SK-N-SH (cell line): ENCODE results near the gene CUL7. TPM values are rescaled to one million over a fixed set of nuclear protein-coding genes. Genes with fewer than 3 reads are reported as not detected.

Source experiments
- CTCF ChIA-PET: fragments of 300-600, 350-600 bp; formaldehyde crosslinking; extraction: SDS; loops from one replicate; lab custom pipeline; 2021; lab: Yijun Ruan, JAX
- POLR2A ChIA-PET: fragments of 350-600 bp; sonication (Branson Sonifier 250); formaldehyde crosslinking; extraction: SDS; loops from one replicate; lab custom pipeline; 2020; ENCODE audit warnings: antibody characterized with exemption, inconsistent platforms; lab: Yijun Ruan, JAX
- DNase-seq: peaks from one replicate; pipeline ENCODE4 v3.0.0; 2012
- H2AFZ ChIP-seq: fragments of 200-600 bp; sonication (generic); 2 replicates; pipeline ENCODE4 v1.8.1; 2016; ENCODE audit warnings: antibody characterized with exemption, mild to moderate bottlenecking, low read depth
- H3F3A ChIP-seq: fragments of 200-600 bp; sonication (generic); replicated peaks from 2 replicates; pipeline ENCODE3; 2016; ENCODE audit warnings: antibody characterized with exemption, mild to moderate bottlenecking; ENCODE audit not compliant: insufficient read depth
- H3K27ac ChIP-seq, 2 experiments: fragments of 200-500 bp in 1 of 2; fragments of 200-600 bp in 1 of 2; sonication (Bioruptor generic) in 1 of 2; sonication (generic), shearing (Covaris generic) in 1 of 2; 2 replicates each; pipeline versions ENCODE4 v1.5.1 to v1.6.1; 2014 to 2016; ENCODE audit warnings: low read depth in 2 of 2, inconsistent platforms in 1 of 2, low read length in 1 of 2, mild to moderate bottlenecking in 1 of 2, mixed read lengths in 1 of 2
- H3K27me3 ChIP-seq: fragments of 200-600 bp; sonication (generic), shearing (Covaris generic); 2 replicates; pipeline ENCODE4 v1.6.1; 2016; ENCODE audit warnings: mixed run types; ENCODE audit not compliant: insufficient read depth
- H3K36me3 ChIP-seq, 2 experiments: fragments of 200-500 bp in 1 of 2; fragments of 200-600 bp in 1 of 2; sonication (Bioruptor generic) in 1 of 2; sonication (generic) in 1 of 2; replicated peaks in 1 of 2; 2 replicates each; pipeline versions ENCODE3 to v1.5.1; 2014 to 2016; ENCODE audit warnings: low read length in 1 of 2, mild to moderate bottlenecking in 1 of 2; ENCODE audit not compliant: insufficient read depth in 2 of 2, control insufficient read depth in 1 of 2
- H3K4me1 ChIP-seq, 2 experiments: fragments of 200-500 bp in 1 of 2; fragments of 200-600 bp in 1 of 2; sonication (Bioruptor generic) in 1 of 2; sonication (generic), shearing (Covaris generic) in 1 of 2; 2 replicates each; pipeline versions ENCODE4 v1.5.1 to v1.6.1; 2014 to 2016; ENCODE audit warnings: low read depth in 1 of 2, low read length in 1 of 2, mixed run types in 1 of 2; ENCODE audit not compliant: insufficient read depth in 2 of 2, control insufficient read depth in 1 of 2
- H3K4me2 ChIP-seq: fragments of 200-600 bp; sonication (generic), shearing (Covaris generic); 2 replicates; pipeline ENCODE4 v1.6.1; 2017; ENCODE audit warnings: mixed run types
- H3K4me3 ChIP-seq, 2 experiments: fragments of 200-500 bp in 1 of 2; fragments of 200-600 bp in 1 of 2; sonication (Bioruptor generic) in 1 of 2; sonication (generic), shearing (Covaris generic) in 1 of 2; 2 replicates each; pipeline versions ENCODE4 v1.5.1 to v1.8.1; 2014 to 2016; ENCODE audit warnings: low read depth in 2 of 2, inconsistent platforms in 1 of 2, low read length in 1 of 2, mild to moderate bottlenecking in 1 of 2, mixed read lengths in 1 of 2, moderate library complexity in 1 of 2
- H3K79me2 ChIP-seq: fragments of 200-600 bp; sonication (generic); 2 replicates; pipeline ENCODE4 v1.8.1; 2017; ENCODE audit warnings: mild to moderate bottlenecking; ENCODE audit not compliant: insufficient read depth
- H3K9ac ChIP-seq: fragments of 200-600 bp; sonication (generic); 2 replicates; pipeline ENCODE4 v1.6.1; 2017; ENCODE audit warnings: mixed run types
- H3K9me2 ChIP-seq: fragments of 200-600 bp; sonication (generic); 2 replicates; pipeline ENCODE4 v1.6.1; 2017; ENCODE audit warnings: mixed run types
- H3K9me3 ChIP-seq: fragments of 200-600 bp; sonication (generic); 2 replicates; pipeline ENCODE4 v1.6.1; 2017; ENCODE audit warnings: mixed run types, mild to moderate bottlenecking, moderate library complexity
- H4K20me1 ChIP-seq: fragments of 200-600 bp; sonication (generic); 2 replicates; pipeline ENCODE4 v1.6.1; 2017; ENCODE audit warnings: mild to moderate bottlenecking, mixed run types; ENCODE audit not compliant: insufficient read depth
- CHD2 ChIP-seq: fragments of 150-350 bp; IDR thresholded peaks from 2 replicates; pipeline ENCODE4 v1.6.1; 2018; ENCODE audit warnings: low read length; ENCODE audit not compliant: partially characterized antibody
- FOSL2 ChIP-seq: IDR thresholded peaks from 2 replicates; pipeline ENCODE4 v1.4.0; 2012; ENCODE audit warnings: low read depth, mild to moderate bottlenecking, moderate library complexity, borderline replicate concordance
- GABPA ChIP-seq: IDR thresholded peaks from 2 replicates; pipeline ENCODE4 v1.4.0; 2012; ENCODE audit warnings: low read depth, mild to moderate bottlenecking
- IRF3 ChIP-seq: fragments of 150-350 bp; IDR thresholded peaks from 2 replicates; pipeline ENCODE4 v1.6.1; 2016; ENCODE audit warnings: mild to moderate bottlenecking, low read depth, low read length
- JUND ChIP-seq: IDR thresholded peaks from 2 replicates; pipeline ENCODE4 v1.4.0; 2012
- MEF2A ChIP-seq: IDR thresholded peaks from 2 replicates; pipeline ENCODE4 v1.4.0; 2012; ENCODE audit warnings: low read depth, borderline replicate concordance
- NFIC ChIP-seq: IDR thresholded peaks from 2 replicates; pipeline ENCODE4 v1.4.0; 2012; ENCODE audit warnings: borderline replicate concordance
- RAD21 ChIP-seq: IDR thresholded peaks from 2 replicates; pipeline ENCODE4 v1.6.1; 2012; ENCODE audit warnings: mild to moderate bottlenecking, low read length
- RCOR1 ChIP-seq: fragments of 150-350 bp; IDR thresholded peaks from 2 replicates; pipeline ENCODE4 v1.6.1; 2017; ENCODE audit warnings: antibody characterized with exemption, low read length
- REST ChIP-seq: IDR thresholded peaks from 2 replicates; pipeline ENCODE4 v1.6.1; 2012; ENCODE audit warnings: mild to moderate bottlenecking, low read depth, low read length, moderate library complexity
- RFX5 ChIP-seq: IDR thresholded peaks from 2 replicates; pipeline ENCODE4 v1.6.1; 2012; ENCODE audit warnings: mild to moderate bottlenecking, improper control_type of control experiment, low read length
- SIN3A ChIP-seq: IDR thresholded peaks from 2 replicates; pipeline ENCODE4 v1.6.1; 2012; ENCODE audit warnings: low read depth, mild to moderate bottlenecking, low read length, moderate library complexity, borderline replicate concordance
- SMC3 ChIP-seq: IDR thresholded peaks from 2 replicates; pipeline ENCODE4 v1.6.1; 2012; ENCODE audit warnings: low read depth, low read length, improper control_type of control experiment
- TAF1 ChIP-seq: IDR thresholded peaks from 2 replicates; pipeline ENCODE4 v1.6.1; 2012; ENCODE audit warnings: low read depth, mild to moderate bottlenecking, low read length, moderate library complexity, borderline replicate concordance
- TEAD4 ChIP-seq: IDR thresholded peaks from 2 replicates; pipeline ENCODE4 v1.4.0; 2012; ENCODE audit warnings: mild to moderate bottlenecking, borderline replicate concordance; ENCODE audit not compliant: insufficient read depth
- ZBTB33 ChIP-seq: IDR thresholded peaks from 2 replicates; pipeline ENCODE4 v1.4.0; 2012; ENCODE audit warnings: low read depth, borderline replicate concordance
- WGBS: methylation state at CpG from one replicate; pipeline ENCODE4 v1.1.6; 2017; ENCODE audit warnings: low lambda C conversion rate; 5-methylcytosine and 5-hydroxymethylcytosine counted together
- polyA plus RNA-seq, 3 experiments: library from polyadenylated mRNA; depleted of rRNA; stranded (reverse); fragments of >200 nt; gene quantifications; 2 replicates each; pipeline ENCODE4 v1.2.3, GENCODE V29; 2012
- TF ChIP-seq, protein P1 (sequence below): fragments of 200-600 bp; sonication (generic); IDR thresholded peaks from 2 replicates; pipeline ENCODE4 v1.6.1; 2017; ENCODE audit warnings: antibody characterized with exemption, mild to moderate bottlenecking, moderate library complexity

CUL7 gene
- polyA plus RNA-seq, 1 of the 3 experiments (the other 2 are of a cell fraction): 46.9 TPM

DNA sequence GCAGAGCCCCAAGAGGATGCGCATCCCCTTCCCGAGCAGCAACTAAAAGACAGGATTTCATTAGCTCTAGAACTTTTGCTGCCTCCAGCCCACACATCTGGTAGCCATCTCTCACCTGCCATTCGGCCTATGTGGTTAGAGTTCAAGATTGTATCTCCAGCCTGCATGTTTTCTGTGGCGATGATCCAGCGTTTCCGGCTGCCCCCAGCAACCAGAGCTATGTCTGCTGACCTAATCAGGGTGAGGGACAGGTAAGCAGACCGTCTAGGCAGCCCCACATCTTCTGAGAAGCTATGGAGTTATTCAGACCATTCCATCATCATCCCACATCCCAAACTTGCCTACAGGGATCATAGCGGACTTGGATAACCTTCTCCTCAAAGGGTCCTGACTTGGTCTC, 2.3 kb upstream of the CUL7 start:
- Histone ChIP-seq H3K36me3 (peaks cover 7 to 20% of the 10 kb centered on the region in 2 experiments), H3K27ac (no peak overlapping the region; a peak in 1 of 4 replicates), H3K4me2 (no peak overlapping the region), H3K4me1 (peaks cover 11 to 36% of the 10 kb centered on the region in 2 experiments), H3K9me2 (no peaks in the 10 kb centered on the region), H3K79me2 (peaks cover 65% of the 10 kb centered on the region), H3F3A (peaks cover 11% of the 10 kb centered on the region), H3K27me3 (no peaks in the 10 kb centered on the region), H3K9me3 (no peaks in the 10 kb centered on the region), H3K9ac (no peak overlapping the region), H3K4me3 (no peak overlapping the region), H2AFZ (no peak overlapping the region), H4K20me1 (no peaks in the 10 kb centered on the region)
- ChIA-PET CTCF (interaction anchor here (0.6 to 1.5 kb wide), 2 partner anchors 13 to 92 kb away, joined by 4 to 6 read pairs; no protein-coding TSS in a partner anchor), POLR2A (interaction anchor here (1.4 kb wide), 1 partner anchor 35 kb away, joined by 3 read pairs; no protein-coding TSS in a partner anchor)
- WGBS: 70% methylated on average over 8 of the region's 8 CpGs
- no peak for DNase-seq
- TF ChIP-seq TAF1: no peak
- TF ChIP-seq JUND: no peak
- no peak for TF ChIP-seq SIN3A
- no peak for TF ChIP-seq FOSL2
- TF ChIP-seq RFX5: no peak
- TF ChIP-seq RAD21: no peak
- no peak for TF ChIP-seq CHD2
- no peak for TF ChIP-seq TEAD4
- TF ChIP-seq NFIC: no peak
- no peak for TF ChIP-seq MEF2A
- TF ChIP-seq, protein P1, sequence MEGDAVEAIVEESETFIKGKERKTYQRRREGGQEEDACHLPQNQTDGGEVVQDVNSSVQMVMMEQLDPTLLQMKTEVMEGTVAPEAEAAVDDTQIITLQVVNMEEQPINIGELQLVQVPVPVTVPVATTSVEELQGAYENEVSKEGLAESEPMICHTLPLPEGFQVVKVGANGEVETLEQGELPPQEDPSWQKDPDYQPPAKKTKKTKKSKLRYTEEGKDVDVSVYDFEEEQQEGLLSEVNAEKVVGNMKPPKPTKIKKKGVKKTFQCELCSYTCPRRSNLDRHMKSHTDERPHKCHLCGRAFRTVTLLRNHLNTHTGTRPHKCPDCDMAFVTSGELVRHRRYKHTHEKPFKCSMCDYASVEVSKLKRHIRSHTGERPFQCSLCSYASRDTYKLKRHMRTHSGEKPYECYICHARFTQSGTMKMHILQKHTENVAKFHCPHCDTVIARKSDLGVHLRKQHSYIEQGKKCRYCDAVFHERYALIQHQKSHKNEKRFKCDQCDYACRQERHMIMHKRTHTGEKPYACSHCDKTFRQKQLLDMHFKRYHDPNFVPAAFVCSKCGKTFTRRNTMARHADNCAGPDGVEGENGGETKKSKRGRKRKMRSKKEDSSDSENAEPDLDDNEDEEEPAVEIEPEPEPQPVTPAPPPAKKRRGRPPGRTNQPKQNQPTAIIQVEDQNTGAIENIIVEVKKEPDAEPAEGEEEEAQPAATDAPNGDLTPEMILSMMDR: no peak
- TF ChIP-seq SMC3: no peak
- no peak for TF ChIP-seq GABPA
- no peak for TF ChIP-seq ZBTB33
- TF ChIP-seq REST: no peak
- no peak for TF ChIP-seq RCOR1
- no peak for TF ChIP-seq IRF3
